PC-9 (cell line): ENCODE data around the gene FHAD1.

Experiments used
- CTCF ChIP-seq: fragments of 200-600 bp; sonication (generic); conservative IDR thresholded peaks from 2 replicates; pipeline ENCODE4 v1.6.1; 2017; ENCODE audit warnings: mixed run types, antibody characterized with exemption, mild to moderate bottlenecking, moderate library complexity
- EZH2 ChIP-seq: fragments of 200-600 bp; sonication (generic); IDR thresholded peaks from 2 replicates; pipeline ENCODE4 v1.8.0; 2017; ENCODE audit warnings: antibody characterized with exemption, low read depth

DNA sequence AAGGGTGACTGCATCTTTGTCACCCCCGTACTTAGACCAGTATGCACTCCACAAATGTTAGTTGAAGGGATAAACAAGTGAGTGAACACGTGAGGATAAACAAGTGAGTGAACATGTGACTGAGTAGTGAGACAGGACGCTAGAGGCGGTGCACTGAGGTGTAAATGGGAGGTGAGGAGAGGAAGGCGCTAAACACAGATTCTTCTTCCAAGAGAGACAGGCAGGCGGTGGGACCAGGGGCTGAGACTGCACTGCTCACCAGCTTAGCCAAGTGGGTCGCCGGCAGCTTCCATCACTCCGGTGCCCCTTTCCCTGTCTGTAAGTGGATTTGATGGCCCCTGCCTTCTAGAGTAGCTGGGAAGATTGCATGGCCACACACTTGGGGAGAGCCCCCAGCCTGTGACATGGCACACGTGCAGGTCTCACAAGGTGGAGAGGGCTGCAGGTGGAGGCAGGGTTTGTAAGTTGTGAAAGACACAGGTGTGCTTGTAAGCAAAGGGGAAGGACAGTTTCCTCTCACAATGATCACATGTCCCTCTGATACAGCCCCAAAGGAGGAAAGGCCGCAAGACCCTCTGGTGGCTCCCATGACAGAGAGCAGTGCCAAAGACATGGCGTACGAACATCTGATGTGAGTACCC lies 115.2 kb downstream of the FHAD1 start:
- TF ChIP-seq CTCF (no peak), EZH2 (no peak)
